GM19468 (cell line): ENCODE data around the gene NEK9.

ENCODE experiments used
- ATAC-seq: cut with Tn5 transposase; IDR thresholded peaks from one replicate; pipeline ENCODE4 v1.9.1; 2021; ENCODE audit warnings: mild to moderate bottlenecking, moderate library complexity, moderate number of reproducible peaks; ENCODE audit not compliant: unreplicated experiment; ENCODE audit errors: extremely low read depth

The NEK9 gene

GRCh38 chr14:75046275-75046674, 80.6 kb downstream of the NEK9 start:
- no peak for ATAC-seq

- ATAC-seq = no peak
Observed at GRCh38 chr14:75044752-75045151, 82.1 kb downstream of the NEK9 start.

GRCh38 chr14:75044322-75044721, 82.5 kb downstream of the NEK9 start:
- no peak for ATAC-seq

- ATAC-seq = no peak
Observed at GRCh38 chr14:75042035-75042434, 84.8 kb downstream of the NEK9 start.

DNA sequence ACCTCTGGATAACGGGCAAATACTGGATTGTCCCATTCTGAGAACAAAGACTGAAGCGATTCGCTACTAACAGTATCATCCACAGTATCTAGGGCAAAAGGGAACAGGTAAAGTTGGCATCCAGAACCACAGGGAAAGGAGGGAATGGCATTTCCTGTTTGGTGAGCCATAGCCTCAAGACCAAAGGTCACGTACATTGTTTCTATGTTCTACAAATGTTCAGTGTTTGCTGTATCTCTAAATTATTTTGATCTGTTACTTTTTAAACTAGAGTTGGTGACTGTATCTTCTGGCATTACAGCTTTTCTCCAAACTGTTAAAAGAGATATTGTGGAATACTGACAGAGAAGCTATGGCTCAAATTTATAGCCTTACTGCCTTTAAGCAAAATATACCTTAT, 85.2 kb downstream of the NEK9 start:
- no peak for ATAC-seq

DNA sequence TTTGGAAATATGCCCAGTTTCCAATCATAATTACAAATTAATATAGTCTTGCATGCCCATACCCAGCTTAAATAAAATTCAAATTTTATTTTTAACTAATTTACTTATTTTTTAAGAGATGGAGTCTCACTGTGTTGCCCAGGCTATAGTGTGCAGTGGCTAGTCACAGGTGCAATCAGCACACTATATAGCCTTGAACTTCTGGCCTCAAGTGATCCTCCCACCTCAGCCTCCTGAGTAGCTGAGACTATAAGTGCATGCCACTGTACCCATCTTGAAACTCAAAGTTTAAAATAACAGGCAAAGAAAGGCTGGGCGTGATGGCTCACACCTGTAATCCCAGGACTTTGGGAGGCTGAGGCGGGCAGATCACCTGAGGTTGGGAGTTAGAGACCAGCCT, 85.9 kb downstream of the NEK9 start:
- no peak for ATAC-seq

- ATAC-seq = no peak
Observed at GRCh38 chr14:75040507-75040906, 86.3 kb downstream of the NEK9 start.

DNA sequence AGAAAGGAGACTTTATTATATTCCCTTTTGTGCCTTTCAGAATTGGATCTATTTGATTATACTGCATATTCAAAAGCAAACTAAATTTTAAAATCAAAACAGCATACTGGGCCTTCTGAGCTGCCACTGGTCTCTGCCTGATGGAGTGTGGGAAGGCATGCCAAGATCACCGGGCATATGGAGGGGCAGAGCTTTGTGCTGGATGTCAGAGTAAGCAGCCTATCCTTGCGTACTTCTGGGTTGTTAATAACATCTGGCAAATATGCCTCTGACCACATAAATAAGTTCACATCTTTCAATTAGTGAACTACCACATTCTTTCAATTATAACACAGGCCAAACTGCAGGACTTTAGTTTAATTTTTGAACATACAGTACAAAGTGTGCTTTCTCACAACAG, 93.9 kb downstream of the NEK9 start:
- ATAC-seq = no peak

- no peak for ATAC-seq
Observed at GRCh38 chr14:75030147-75030546, 96.7 kb downstream of the NEK9 start.
